Measurements from ENCODE around the gene SP8.

The SP8 gene

GRCh38 chr7:20748853-20749252 is 37.8 kb downstream of the SP8 start:
- Histone ChIP-seq H3K27ac (no peak overlapping the region), H3K9ac (no peak overlapping the region), H3K4me1 (ENCODE audit: low read depth, poor library complexity, severe bottlenecking) (no peaks in the 10 kb centered on the region), H3K27me3 (ENCODE audit: insufficient read depth, low read depth) (no peaks in the 10 kb centered on the region), H2AFZ (ENCODE audit: low read depth) (no peak overlapping the region), H4K20me1 (ENCODE audit: insufficient read depth) (no peaks in the 10 kb centered on the region), H3K79me2 (ENCODE audit: insufficient read depth, low read depth) (no peaks in the 10 kb centered on the region), H3K4me2 (no peak overlapping the region), H3K36me3 (ENCODE audit: insufficient read depth) (no peaks in the 10 kb centered on the region), H3K4me3 (IDR thresholded peaks at IDR 0.05; ENCODE audit: insufficient read depth, low read depth, low read length) (no peak overlapping the region)
- TF ChIP-seq, protein P1, sequence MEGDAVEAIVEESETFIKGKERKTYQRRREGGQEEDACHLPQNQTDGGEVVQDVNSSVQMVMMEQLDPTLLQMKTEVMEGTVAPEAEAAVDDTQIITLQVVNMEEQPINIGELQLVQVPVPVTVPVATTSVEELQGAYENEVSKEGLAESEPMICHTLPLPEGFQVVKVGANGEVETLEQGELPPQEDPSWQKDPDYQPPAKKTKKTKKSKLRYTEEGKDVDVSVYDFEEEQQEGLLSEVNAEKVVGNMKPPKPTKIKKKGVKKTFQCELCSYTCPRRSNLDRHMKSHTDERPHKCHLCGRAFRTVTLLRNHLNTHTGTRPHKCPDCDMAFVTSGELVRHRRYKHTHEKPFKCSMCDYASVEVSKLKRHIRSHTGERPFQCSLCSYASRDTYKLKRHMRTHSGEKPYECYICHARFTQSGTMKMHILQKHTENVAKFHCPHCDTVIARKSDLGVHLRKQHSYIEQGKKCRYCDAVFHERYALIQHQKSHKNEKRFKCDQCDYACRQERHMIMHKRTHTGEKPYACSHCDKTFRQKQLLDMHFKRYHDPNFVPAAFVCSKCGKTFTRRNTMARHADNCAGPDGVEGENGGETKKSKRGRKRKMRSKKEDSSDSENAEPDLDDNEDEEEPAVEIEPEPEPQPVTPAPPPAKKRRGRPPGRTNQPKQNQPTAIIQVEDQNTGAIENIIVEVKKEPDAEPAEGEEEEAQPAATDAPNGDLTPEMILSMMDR (conservative IDR thresholded peaks at IDR 0.05; ENCODE audit: low read depth, low read length), result no peak

- no peak overlapping the region for H3K4me2 ChIP-seq
- H4K20me1 ChIP-seq (ENCODE audit: insufficient read depth), result no peaks in the 10 kb centered on the region
- TF ChIP-seq, protein P1 (conservative IDR thresholded peaks at IDR 0.05; ENCODE audit: low read depth, low read length), result no peak
- H3K27ac ChIP-seq, result no peak overlapping the region
- H3K4me3 ChIP-seq (IDR thresholded peaks at IDR 0.05; ENCODE audit: insufficient read depth, low read depth, low read length), result no peak overlapping the region
- H3K9ac ChIP-seq, result no peak overlapping the region
- no peak overlapping the region for H2AFZ ChIP-seq (ENCODE audit: low read depth)
- H3K79me2 ChIP-seq (ENCODE audit: insufficient read depth, low read depth), result no peaks in the 10 kb centered on the region
- H3K27me3 ChIP-seq (ENCODE audit: insufficient read depth, low read depth), result no peaks in the 10 kb centered on the region
- no peaks in the 10 kb centered on the region for H3K36me3 ChIP-seq (ENCODE audit: insufficient read depth)
- no peaks in the 10 kb centered on the region for H3K4me1 ChIP-seq (ENCODE audit: low read depth, poor library complexity, severe bottlenecking)
These were observed 39.7 kb downstream of the SP8 start for GRCh38 chr7:20747001-20747400.

GRCh38 chr7:20745702-20746101 is 41.0 kb downstream of the SP8 start:
- Histone ChIP-seq H2AFZ (ENCODE audit: low read depth) (no peak overlapping the region), H3K79me2 (ENCODE audit: insufficient read depth, low read depth) (no peaks in the 10 kb centered on the region), H3K27me3 (ENCODE audit: insufficient read depth, low read depth) (no peaks in the 10 kb centered on the region), H4K20me1 (ENCODE audit: insufficient read depth) (no peaks in the 10 kb centered on the region), H3K36me3 (ENCODE audit: insufficient read depth) (no peaks in the 10 kb centered on the region), H3K27ac (no peak overlapping the region), H3K9ac (no peak overlapping the region), H3K4me3 (IDR thresholded peaks at IDR 0.05; ENCODE audit: insufficient read depth, low read depth, low read length) (no peak overlapping the region), H3K4me2 (no peak overlapping the region), H3K4me1 (ENCODE audit: low read depth, poor library complexity, severe bottlenecking) (no peaks in the 10 kb centered on the region)
- TF ChIP-seq, protein P1 (conservative IDR thresholded peaks at IDR 0.05; ENCODE audit: low read depth, low read length), result no peak

GRCh38 chr7:20744954-20745446 is 41.7 kb downstream of the SP8 start:
- Histone ChIP-seq H3K79me2 (ENCODE audit: insufficient read depth, low read depth) (no peaks in the 10 kb centered on the region), H3K4me1 (ENCODE audit: low read depth, poor library complexity, severe bottlenecking) (no peaks in the 10 kb centered on the region), H2AFZ (ENCODE audit: low read depth) (no peak overlapping the region), H3K27me3 (ENCODE audit: insufficient read depth, low read depth) (no peaks in the 10 kb centered on the region), H3K4me3 (IDR thresholded peaks at IDR 0.05; ENCODE audit: insufficient read depth, low read depth, low read length) (no peak overlapping the region), H3K27ac (no peak overlapping the region), H3K4me2 (no peak overlapping the region), H3K36me3 (ENCODE audit: insufficient read depth) (no peaks in the 10 kb centered on the region), H4K20me1 (ENCODE audit: insufficient read depth) (no peaks in the 10 kb centered on the region), H3K9ac (no peak overlapping the region)
- TF ChIP-seq, protein P1 (conservative IDR thresholded peaks at IDR 0.05; ENCODE audit: low read depth, low read length), result no peak

Measured in KMS-11 (cell line).